Measurements from ENCODE around the gene PRSS22.

DNA sequence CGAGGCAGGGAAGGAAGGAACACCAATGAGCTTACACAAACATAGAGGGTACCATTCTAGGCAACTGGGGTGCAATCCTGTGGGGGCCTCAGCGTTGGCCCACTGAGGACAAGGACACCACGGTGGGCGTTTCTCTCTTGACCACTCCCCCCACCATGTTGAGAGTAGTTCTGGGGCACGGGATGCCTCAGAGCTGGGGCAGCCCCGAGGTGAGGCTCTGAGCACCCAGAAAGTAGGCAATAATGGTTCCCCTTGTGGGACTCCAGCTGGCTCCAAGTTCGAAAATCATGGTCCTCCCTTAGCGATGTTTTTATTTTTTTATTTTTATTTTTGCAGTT, 35.8 kb downstream of the PRSS22 start:
- TF ChIP-seq, protein P1, sequence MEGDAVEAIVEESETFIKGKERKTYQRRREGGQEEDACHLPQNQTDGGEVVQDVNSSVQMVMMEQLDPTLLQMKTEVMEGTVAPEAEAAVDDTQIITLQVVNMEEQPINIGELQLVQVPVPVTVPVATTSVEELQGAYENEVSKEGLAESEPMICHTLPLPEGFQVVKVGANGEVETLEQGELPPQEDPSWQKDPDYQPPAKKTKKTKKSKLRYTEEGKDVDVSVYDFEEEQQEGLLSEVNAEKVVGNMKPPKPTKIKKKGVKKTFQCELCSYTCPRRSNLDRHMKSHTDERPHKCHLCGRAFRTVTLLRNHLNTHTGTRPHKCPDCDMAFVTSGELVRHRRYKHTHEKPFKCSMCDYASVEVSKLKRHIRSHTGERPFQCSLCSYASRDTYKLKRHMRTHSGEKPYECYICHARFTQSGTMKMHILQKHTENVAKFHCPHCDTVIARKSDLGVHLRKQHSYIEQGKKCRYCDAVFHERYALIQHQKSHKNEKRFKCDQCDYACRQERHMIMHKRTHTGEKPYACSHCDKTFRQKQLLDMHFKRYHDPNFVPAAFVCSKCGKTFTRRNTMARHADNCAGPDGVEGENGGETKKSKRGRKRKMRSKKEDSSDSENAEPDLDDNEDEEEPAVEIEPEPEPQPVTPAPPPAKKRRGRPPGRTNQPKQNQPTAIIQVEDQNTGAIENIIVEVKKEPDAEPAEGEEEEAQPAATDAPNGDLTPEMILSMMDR (IDR thresholded peaks at IDR 0.05): no peak
- TF ChIP-seq POLR2AphosphoS5 (IDR thresholded peaks at IDR 0.05): no peak

Measured in esophagus muscularis mucosa (tissue), 3 donors.